Left renal cortex interstitium (tissue), 4 donors: ENCODE measurements around the gene PKHD1. TPM values are rescaled to one million over a fixed set of nuclear protein-coding genes. Genes with fewer than 3 reads are reported as not detected.

ENCODE experiments used
- DNase-seq, 4 donors: peaks; one replicate each; pipeline ENCODE4 v3.0.0-alpha.2; 2013; ENCODE audit warnings: low read depth in 4 of 4, low spot score in 2 of 4, missing footprints in 1 of 4
- polyA plus RNA-seq, 4 donors: library from polyadenylated mRNA; unstranded; fragments of 120-200 nt; gene quantifications; one replicate each; pipeline ENCODE4 v1.2.1, GENCODE V29; 2013; ENCODE audit not compliant: insufficient read length in 4 of 4

The PKHD1 gene
- polyA plus RNA-seq: 10 to 100 TPM; 14.1 to 27.9 (median 23.7) TPM

GRCh38 chr6:52087498-52087999 is at the start of gene PKHD1:
Gene PKHD1, minus strand, starts transcription at chr6:52087613. Its CDS starts 2,680 bp downstream, at chr6:52084933.
- peak in 1 of 4 donors; percentile 60 for DNase-seq

GRCh38 chr6:52136934-52137467 is 49.6 kb upstream of the PKHD1 start:
- no peak for DNase-seq

DNA sequence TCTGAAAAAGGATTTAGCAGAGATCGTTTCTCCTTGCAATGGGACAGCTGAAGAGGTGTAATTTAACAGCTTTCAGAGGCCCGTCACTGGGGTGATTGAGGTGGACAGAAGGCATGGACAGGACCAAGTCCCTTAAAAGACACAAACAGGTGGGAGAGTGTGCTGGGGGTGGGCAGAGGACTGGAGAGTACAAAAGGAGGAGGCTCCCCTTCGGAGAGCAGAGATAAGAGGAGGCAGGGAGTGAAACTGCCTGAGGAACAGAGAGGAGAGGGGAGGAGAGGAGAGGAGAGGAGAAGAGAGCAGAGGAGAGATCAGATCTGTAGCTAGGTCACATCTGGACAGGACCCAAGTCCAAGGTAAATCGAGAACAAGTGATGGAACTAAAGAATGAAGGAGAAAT is 48.6 kb upstream of the PKHD1 start:
- no peak for DNase-seq

DNA sequence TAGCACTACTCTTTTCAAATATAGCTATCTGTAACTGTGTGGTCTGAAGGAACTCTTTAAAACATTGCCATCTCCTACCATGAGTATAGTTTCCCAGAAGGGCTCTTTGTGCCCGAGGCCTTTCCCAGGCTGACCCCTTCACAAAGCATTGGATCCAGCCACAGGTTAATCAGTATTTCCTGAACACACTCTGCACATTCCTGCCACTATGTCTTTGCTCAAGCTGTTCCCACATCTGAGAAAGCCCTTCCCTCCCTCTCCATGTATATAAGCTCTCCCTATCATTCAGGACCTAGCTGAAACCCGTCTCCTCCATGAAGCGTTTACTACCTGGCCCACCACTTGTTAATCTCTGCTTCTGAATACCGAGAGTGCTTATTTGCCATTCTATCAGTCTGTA is 47.8 kb upstream of the PKHD1 start:
- no peak for DNase-seq

- DNase-seq: no peak
Measured at GRCh38 chr6:52134011-52134410, 46.6 kb upstream of the PKHD1 start.

DNA sequence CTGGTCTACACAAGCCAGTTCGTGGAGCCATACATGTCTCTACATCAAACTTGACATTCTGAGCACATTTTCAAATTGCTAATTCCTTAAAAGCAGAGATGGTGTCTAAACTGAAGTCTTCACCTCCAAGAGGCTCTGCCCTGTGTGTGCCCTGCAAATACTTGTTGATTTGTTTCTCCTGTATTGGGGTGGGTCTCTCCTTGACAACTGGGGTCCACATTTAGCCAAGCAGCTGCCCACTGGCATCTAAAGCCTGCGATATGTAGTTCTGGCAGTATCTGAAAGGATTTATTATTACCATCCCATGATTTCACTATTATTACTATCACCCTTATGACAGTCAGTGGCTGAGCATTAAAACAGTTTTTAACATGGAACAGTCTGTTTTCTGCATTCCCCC is 45.9 kb upstream of the PKHD1 start:
- DNase-seq: no peak

GRCh38 chr6:52132292-52132691 is 44.9 kb upstream of the PKHD1 start:
- no peak for DNase-seq

DNA sequence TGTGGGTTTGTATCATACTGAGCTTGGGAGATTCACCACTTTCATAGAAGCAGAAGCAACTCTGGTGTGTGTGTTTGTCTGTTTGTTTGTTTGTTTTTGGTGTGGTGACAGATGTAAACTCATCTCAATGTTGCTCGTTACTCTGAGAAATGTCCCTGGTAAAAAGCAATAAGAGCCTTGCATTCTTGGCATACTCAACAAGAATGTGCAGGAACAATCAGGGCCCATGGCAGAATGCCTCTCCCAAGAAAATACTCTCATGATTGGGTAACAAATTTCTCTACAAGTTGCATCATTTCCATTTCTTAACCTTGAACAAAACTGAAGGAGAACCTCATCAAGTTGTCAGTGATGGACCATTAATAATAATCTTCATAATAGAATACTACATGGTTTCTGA is 43.0 kb upstream of the PKHD1 start:
- no peak for DNase-seq

- DNase-seq: no peak
Measured at GRCh38 chr6:52127957-52128356, 40.5 kb upstream of the PKHD1 start.

- no peak for DNase-seq
Measured at GRCh38 chr6:52126231-52126630, 38.8 kb upstream of the PKHD1 start.

DNA sequence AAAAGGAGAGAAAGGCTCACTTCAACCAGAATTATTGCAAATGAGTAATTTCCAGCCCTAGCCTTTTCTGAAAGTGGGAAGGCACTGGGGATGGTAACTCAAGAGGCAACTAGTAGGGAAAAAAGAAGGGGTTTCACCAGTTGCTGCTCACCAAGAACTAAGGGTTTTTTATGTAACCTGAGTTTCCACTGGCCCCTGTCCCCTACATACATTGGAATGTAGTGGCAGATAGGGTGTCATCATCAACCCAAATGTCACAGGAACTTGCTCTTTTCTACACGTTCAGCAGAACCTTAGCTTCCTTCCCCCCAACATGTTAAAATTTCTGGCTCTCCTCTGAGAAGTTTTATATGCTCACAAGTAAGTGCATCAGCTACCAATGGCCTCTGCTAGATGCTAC is 38.2 kb upstream of the PKHD1 start:
- DNase-seq: no peak

GRCh38 chr6:52125139-52125538 is 37.7 kb upstream of the PKHD1 start:
- peak in 1 of 4 donors; percentile 56 for DNase-seq

DNA sequence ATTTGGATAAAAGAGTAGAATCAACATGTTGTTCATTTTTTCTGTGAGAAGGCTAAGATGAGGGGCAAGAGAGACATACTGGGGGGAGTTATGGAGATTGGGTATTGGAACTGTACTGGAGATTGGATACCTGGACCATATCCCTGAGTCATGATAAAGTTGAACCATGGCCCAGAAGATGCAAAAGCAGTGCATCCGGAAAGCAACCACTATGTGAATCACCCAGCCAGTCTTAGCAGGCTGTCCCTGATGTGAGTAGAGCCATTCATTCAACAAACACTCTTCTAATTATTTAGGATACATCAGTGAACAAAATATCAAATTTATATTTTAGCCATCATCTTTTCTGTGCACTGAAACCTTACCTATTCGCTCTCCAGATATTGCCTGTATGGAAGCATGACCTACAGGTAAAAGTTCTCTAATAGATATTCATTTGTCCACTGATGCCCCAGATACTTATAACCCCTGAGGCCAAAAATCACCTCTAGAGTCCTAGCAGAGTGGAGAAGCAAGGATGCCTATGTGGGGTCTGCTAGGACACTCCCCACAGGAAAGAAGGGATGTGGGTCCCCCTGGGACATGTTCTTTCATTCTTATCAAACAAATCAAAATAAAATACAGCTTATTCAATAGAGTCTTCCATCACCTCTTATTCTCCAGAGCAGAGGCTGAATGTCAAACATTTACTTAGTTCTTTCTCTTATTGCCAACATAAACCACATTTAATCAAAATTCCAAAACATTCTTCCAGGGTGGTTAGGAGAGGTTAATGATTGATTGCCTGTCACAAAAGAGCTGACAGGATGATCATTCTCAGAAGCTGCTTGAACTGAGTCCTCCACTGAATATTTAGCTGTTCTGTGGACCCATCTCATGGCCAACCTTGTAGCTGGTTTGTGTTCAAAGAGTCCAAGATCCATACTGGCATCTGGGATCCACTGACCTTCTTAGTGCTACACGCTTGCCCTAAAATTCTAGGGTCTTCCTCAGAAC is 37.0 kb upstream of the PKHD1 start:
- DNase-seq: peak in 1 of 4 donors; percentile 43

DNA sequence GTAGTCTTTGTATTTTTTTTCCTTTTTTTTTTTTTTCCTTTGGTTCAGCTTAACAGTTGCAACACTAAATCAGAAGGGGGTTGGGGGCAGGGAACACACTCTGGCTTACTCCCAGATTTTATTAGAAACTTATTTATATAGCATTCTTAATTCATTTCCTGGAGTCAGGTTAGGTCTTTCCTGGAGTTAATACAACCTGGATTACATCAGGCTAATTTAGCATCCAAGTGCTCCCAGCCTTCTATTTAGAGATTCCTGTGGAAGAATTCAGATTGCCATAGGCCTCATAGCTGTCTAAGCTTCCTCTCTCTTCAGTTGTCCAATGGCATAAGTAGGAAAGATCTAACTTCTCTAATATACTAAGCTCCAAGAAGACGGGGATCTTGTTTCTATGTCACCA is 35.8 kb upstream of the PKHD1 start:
- DNase-seq: no peak

- DNase-seq: no peak
Measured at GRCh38 chr6:52117352-52117751, 29.9 kb upstream of the PKHD1 start.

DNA sequence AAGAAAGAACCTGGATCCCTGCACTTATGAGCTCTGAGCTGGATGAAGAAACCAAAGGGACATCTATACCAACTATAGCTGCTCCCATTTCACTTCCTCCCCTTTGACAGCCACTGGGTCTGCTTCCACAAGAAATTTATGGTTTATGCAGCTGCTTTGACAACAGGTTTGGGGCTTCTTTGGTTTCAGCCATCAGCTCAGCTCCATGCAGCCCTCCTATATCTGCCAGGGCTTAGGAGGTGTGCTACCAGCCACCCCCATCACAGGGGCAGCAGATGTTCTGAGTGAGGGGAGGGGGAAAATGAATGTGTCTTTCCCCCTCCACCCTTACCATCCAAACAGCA is 29.2 kb upstream of the PKHD1 start:
- DNase-seq: no peak

GRCh38 chr6:52115891-52116604 is 28.6 kb upstream of the PKHD1 start:
- no peak for DNase-seq

DNA sequence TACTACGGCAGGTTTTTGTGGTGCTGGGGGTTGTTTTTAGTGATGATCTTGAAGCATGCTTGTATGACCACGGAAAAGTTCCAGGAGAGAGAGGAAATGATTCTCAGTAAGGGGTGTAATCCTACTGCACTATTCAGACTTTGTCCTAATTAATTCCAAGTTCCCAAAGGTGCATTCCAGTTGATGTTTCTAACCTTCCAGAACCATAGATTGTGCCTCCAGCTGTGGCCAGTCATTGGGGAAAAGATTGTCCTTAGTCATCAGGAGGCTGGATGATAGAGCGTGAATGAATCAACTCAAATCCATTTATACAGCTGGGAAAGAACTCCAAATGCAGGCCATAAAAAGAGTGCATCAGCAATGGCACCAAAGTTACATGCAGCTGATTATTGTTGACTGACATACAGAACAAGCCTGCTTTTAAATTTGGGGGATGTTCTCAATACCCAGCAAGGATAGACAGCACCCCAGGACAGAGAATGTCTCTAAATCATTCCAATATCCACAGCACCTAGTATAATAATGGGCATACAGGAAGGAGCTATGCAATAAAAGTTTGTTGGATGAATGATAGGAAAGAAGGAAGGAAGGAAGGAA is 27.8 kb upstream of the PKHD1 start:
- no peak for DNase-seq

- no peak for DNase-seq
Measured at GRCh38 chr6:52109171-52109571, 21.8 kb upstream of the PKHD1 start.

DNA sequence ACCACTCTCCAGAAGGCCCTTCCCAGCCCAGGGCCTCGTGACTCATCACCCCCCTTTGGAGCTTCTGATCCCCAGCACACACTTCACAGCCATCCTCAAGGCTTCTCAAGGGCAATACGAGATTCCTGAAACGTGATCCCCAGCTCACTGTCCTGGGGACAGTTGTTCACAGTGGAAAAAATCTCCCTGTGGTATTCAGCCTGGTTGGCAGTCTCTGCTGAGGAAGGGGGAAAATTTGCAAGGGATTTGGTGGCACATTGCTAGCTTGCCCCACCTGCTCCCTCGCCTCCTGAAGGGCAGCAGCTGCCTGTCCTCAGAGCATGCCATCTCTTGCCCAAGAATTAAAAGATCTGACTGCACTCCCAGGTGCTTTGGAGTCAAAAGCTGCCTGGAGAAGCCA is 20.7 kb upstream of the PKHD1 start:
- DNase-seq: no peak

DNA sequence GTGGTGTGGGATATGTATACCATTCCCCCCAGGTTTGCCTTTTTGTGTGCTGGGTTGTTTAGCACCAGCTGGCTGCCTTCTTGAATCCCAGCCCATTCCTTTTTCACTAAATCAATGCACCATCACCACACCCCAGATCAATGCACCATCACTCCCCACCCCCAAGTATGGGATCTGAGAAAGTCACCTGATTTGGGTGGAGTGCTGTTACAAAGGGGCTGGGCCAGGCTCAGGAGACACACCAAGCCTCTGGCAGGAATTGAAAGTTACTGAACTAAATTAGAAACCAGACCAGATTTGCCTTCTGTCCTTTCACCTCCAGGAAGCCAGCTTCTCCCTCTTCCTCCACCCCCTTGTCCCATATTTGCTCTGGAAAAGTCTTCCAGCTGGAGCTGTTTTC is 19.6 kb upstream of the PKHD1 start:
- no peak for DNase-seq
